Heart right ventricle (tissue), 16 donors: Measurements from ENCODE around the gene CYP11A1. TPM values are rescaled to one million over a fixed set of nuclear protein-coding genes. Genes with fewer than 3 reads are reported as not detected.

ENCODE experiments used
- ATAC-seq, 8 donors: fragments of 200-7000 bp; cut with Tn5 transposase; one replicate each; pipeline ENCODE4 v1.9.1; 2020; ENCODE audit warnings: mild to moderate bottlenecking in 8 of 8, moderate library complexity in 8 of 8, moderate number of reproducible peaks in 1 of 8
- DNase-seq, 2 donors: peaks; one replicate each; pipeline ENCODE4 v3.0.0-alpha.2; 2020
- H3K27ac ChIP-seq, 10 donors: fragments of 200-600 bp; sonication (generic) in 2 of 10; one replicate each; pipeline versions ENCODE4 v1.5.0 to v1.8.0; 2020 to 2022; ENCODE audit warnings: mild to moderate bottlenecking in 3 of 10
- H3K27me3 ChIP-seq, 7 donors: fragments of 200-600 bp; one replicate each; pipeline ENCODE4 v1.8.0; 2021 to 2022; ENCODE audit warnings: mild to moderate bottlenecking in 2 of 7
- H3K36me3 ChIP-seq, 9 donors: fragments of 200-600 bp; sonication (generic) in 1 of 9; one replicate each; pipeline versions ENCODE4 v1.5.0 to v1.8.0; 2020 to 2022; ENCODE audit warnings: mild to moderate bottlenecking in 2 of 9
- H3K4me1 ChIP-seq, 9 donors: fragments of 200-600 bp; sonication (generic) in 1 of 9; one replicate each; pipeline versions ENCODE4 v1.5.0 to v1.8.0; 2020 to 2022; ENCODE audit warnings: mild to moderate bottlenecking in 4 of 9
- H3K4me3 ChIP-seq, 10 donors: fragments of 200-600 bp; sonication (generic) in 2 of 10; one replicate each; pipeline versions ENCODE4 v1.5.0 to v1.8.0; 2020 to 2022; ENCODE audit warnings: mild to moderate bottlenecking in 7 of 10, moderate library complexity in 2 of 10
- H3K9me3 ChIP-seq, 11 donors: fragments of 200-600 bp in 10 of 11; sonication (generic) in 2 of 11; one replicate each; pipeline versions ENCODE4 v1.5.0 to v1.8.0; 2013 to 2022; ENCODE audit warnings: mild to moderate bottlenecking in 2 of 11, control low read depth in 1 of 11, moderate library complexity in 1 of 11
- CTCF ChIP-seq, 9 donors: fragments of 200-600 bp; sonication (generic) in 2 of 9; IDR thresholded peaks; one replicate each; pipeline versions ENCODE4 v1.5.0 to v1.8.0; 2021 to 2022; ENCODE audit warnings: antibody characterized with exemption in 9 of 9, mild to moderate bottlenecking in 5 of 9, moderate library complexity in 1 of 9
- WGBS, 2 donors: extraction: QIAGEN DNeasy Blood & Tissue Kit; methylation state at CpG; one replicate each; pipeline ENCODE4 v1.1.7; 2013; ENCODE audit warnings: inconsistent platforms in 1 of 2; 5-methylcytosine and 5-hydroxymethylcytosine counted together
- intact Hi-C, 10 donors: fragments of 100-400 bp; cut with DNase I; formaldehyde crosslinking; loops; one replicate each; pipeline versions ENCODE4 v1.11.1 to v1.14.2; 2022
- polyA plus RNA-seq, 2 donors: library from polyadenylated mRNA; stranded (reverse); fragments of 200-250 nt; gene quantifications; one replicate each; pipeline ENCODE4 v1.2.3, GENCODE V29; 2013
- total RNA-seq, 10 donors: library from RNA; stranded (reverse); fragmentation: NEBNext Ultra II Directional in 3 of 10; extraction: Animal tissue kit (Norgen Biotek cat#: 25700) in 3 of 10; gene quantifications; one replicate each; pipeline versions ENCODE4 v1.2.1 to v1.2.4, GENCODE V29; 2021 to 2023
- donor health status: Arrhythmogenic right ventricular cardiomyopathy.
- donor health status: ischemic (EF 13 %, LVEDD 7.1; RV severe dilation, severe dysfunction).
- donor health status: healthy with polysubstance abuse.
- donor health status: DM: no; HTN: yes; CAD: no.
- donor health status: DM: no; HTN: no; CAD: no.
- donor health status: ischemic (EF 25% LVEDD 6.9; RV normal size, moderate dysfunction).
- donor health status: ischemic (EF 25% LVEDD 5.7; RV mildly dilated, moderate dysfunction).
- donor health status: healthy.
- donor health status: DM: yes; HTN: yes; CAD: no.
- donor health status: Ischemic cardiomyopathy.
- donor health status: ischemic (EF 35%, LVEDD 5.7; RV mildly dilated, moderate dysfunction).
- donor health status: nonischemic (EF 11% LVEDD 7.7; RV severe dilation, severe dysfunction).
- donor health status: DM: yes; HTN: yes; CAD: no.
- donor health status: PGD.
- donor health status: ischemic (EF 29% LVEDD 5.4; RV normal size, mild dysfunction).
- donor health status: nonischemic (EF 23%, LVEDD 6.1; RV moderate dilation, normal function).

The CYP11A1 gene
- total and polyA plus RNA-seq, 12 donors = 0.06 to 3.6 (median 2.1) TPM

- ATAC-seq (no peak), DNase-seq (no peak)
- 95% methylated on average over 5 of the region's 5 CpGs for WGBS, 2 donors
- Histone ChIP-seq H3K36me3 (no peaks in the 10 kb centered on the region), H3K4me3 (no peak overlapping the region), H3K27me3 (no peaks in the 10 kb centered on the region), H3K9me3 (no peaks in the 10 kb centered on the region), H3K27ac (no peak overlapping the region), H3K4me1 (no peaks in the 10 kb centered on the region)
- intact Hi-C loops = no loop called here
- no peak for TF ChIP-seq CTCF (IDR thresholded peaks at IDR 0.05)
These were observed 34.4 kb downstream of the CYP11A1 start for GRCh38 chr15:74333093-74333492.

- 83 to 92% methylated on average over 10 of the region's 10 CpGs for WGBS, 2 donors
- Histone ChIP-seq H3K9me3 (no peaks in the 10 kb centered on the region), H3K4me3 (no peak overlapping the region), H3K27ac (no peak overlapping the region), H3K36me3 (no peaks in the 10 kb centered on the region), H3K4me1 (no peaks in the 10 kb centered on the region), H3K27me3 (no peaks in the 10 kb centered on the region)
- no peak for DNase-seq
- intact Hi-C loops = no loop called here
- no peak for TF ChIP-seq CTCF (IDR thresholded peaks at IDR 0.05)
- no peak for ATAC-seq
These were observed 34.8 kb downstream of the CYP11A1 start for GRCh38 chr15:74332611-74333010.

GRCh38 chr15:74332011-74332410, 35.4 kb downstream of the CYP11A1 start:
- intact Hi-C loops = no loop called here
- TF ChIP-seq CTCF (IDR thresholded peaks at IDR 0.05) = no peak
- H3K36me3 ChIP-seq = no peaks in the 10 kb centered on the region
- 92 to 96% methylated on average over 3 of the region's 3 CpGs for WGBS, 2 donors
- peaks cover 0 to 1% (median 0%) of the 10 kb centered on the region in 7 donors for H3K27me3 ChIP-seq
- H3K4me3 ChIP-seq = no peak overlapping the region
- no peak for DNase-seq
- H3K4me1 ChIP-seq = no peaks in the 10 kb centered on the region
- H3K27ac ChIP-seq = no peak overlapping the region
- no peak for ATAC-seq
- no peaks in the 10 kb centered on the region for H3K9me3 ChIP-seq

- WGBS, 2 donors = 87 to 88% methylated on average over 10 to 11 of the region's 11 CpGs
- no peaks in the 10 kb centered on the region for H3K9me3 ChIP-seq
- DNase-seq = no peak
- no peak overlapping the region for H3K27ac ChIP-seq
- no peaks in the 10 kb centered on the region for H3K36me3 ChIP-seq
- intact Hi-C loops = no loop called here
- TF ChIP-seq CTCF (IDR thresholded peaks at IDR 0.05) = no peak
- H3K4me1 ChIP-seq = no peaks in the 10 kb centered on the region
- H3K4me3 ChIP-seq = no peak overlapping the region
- ATAC-seq = no peak
- peaks cover 0 to 4% (median 0%) of the 10 kb centered on the region in 7 donors for H3K27me3 ChIP-seq
These were observed 36.5 kb downstream of the CYP11A1 start for GRCh38 chr15:74330861-74331408.
